GM12878 (cell line): ENCODE data around the gene CAVIN2. TPM values are rescaled to one million over a fixed set of nuclear protein-coding genes. Genes with fewer than 3 reads are reported as not detected.

Source experiments
- ATAC-seq: fragments of 200-7000 bp; cut with Tn5 transposase; 3 replicates; pipeline ENCODE4 v1.9.1; 2020; ENCODE audit warnings: mild to moderate bottlenecking, moderate library complexity
- BruUV-seq: library from RNA; stranded (reverse); fragments of 400-500 nt; replicated peaks from 2 replicates; lab custom pipeline; 2021; lab: Mats Ljungman, UMichigan
- CTCF ChIA-PET: fragments of 300-600 bp; sonication (Branson Sonifier 250); formaldehyde crosslinking; extraction: SDS; loops from one replicate; lab custom pipeline; 2021; ENCODE audit warnings: inconsistent platforms; lab: Yijun Ruan, JAX
- POLR2A ChIA-PET: fragments of 350-600 bp; formaldehyde crosslinking; extraction: SDS; loops from one replicate; lab custom pipeline; 2021; ENCODE audit warnings: inconsistent platforms; lab: Charles Lee
- RAD21 ChIA-PET: fragments of 300-600 bp; sonication (Branson Sonifier 250); formaldehyde crosslinking; loops from one replicate; lab custom pipeline; 2023; ENCODE audit warnings: antibody characterized with exemption; ENCODE audit not compliant: unreplicated experiment; lab: Charles Lee
- SMC1A ChIA-PET: fragments of 300-600 bp; sonication (Branson Sonifier 250); formaldehyde crosslinking; loops from one replicate; lab custom pipeline; 2023; ENCODE audit not compliant: unreplicated experiment, uncharacterized antibody; lab: Charles Lee
- DNase-seq: peaks from one replicate; pipeline ENCODE4 v3.0.0-alpha.2; 2011; ENCODE audit warnings: low read depth, low spot score
- FAIRE-seq: peaks from 3 replicates; lab custom pipeline; 2011; peaks lifted over from hg19 to GRCh38; lab: Jason Lieb, UNC
- H2AFZ ChIP-seq: 2 replicates; pipeline ENCODE4 v1.6.0; 2011; ENCODE audit warnings: low read depth, low read length, control low read depth; ENCODE audit not compliant: control insufficient read depth
- H3K27ac ChIP-seq: 2 replicates; pipeline ENCODE4 v1.5.1; 2011; ENCODE audit warnings: control low read depth; ENCODE audit not compliant: control insufficient read depth, insufficient read depth
- H3K27me3 ChIP-seq, 2 experiments: replicated peaks in 1 of 2; 2 replicates each; pipeline versions ENCODE4 v1.6.0 to v1.6.1; 2011; ENCODE audit warnings: low read length in 1 of 2; ENCODE audit not compliant: control insufficient read depth in 2 of 2, insufficient read depth in 2 of 2
- H3K36me3 ChIP-seq, 2 experiments: 2 replicates each; pipeline ENCODE4 v1.5.1; 2011; ENCODE audit warnings: low read length in 1 of 2; ENCODE audit not compliant: control insufficient read depth in 2 of 2, insufficient read depth in 2 of 2
- H3K4me1 ChIP-seq: 2 replicates; pipeline ENCODE4 v1.6.1; 2011; ENCODE audit warnings: mild to moderate bottlenecking, low read length, moderate library complexity, mixed read lengths; ENCODE audit not compliant: control insufficient read depth, insufficient read depth
- H3K4me2 ChIP-seq: 2 replicates; pipeline ENCODE4 v1.6.0; 2011; ENCODE audit warnings: control low read depth; ENCODE audit not compliant: control insufficient read depth, insufficient read depth
- H3K4me3 ChIP-seq: fragments of 200-600 bp; sonication (generic); 2 replicates; pipeline ENCODE4 v1.5.1; 2016
- H3K79me2 ChIP-seq: 2 replicates; pipeline ENCODE4 v1.6.0; 2011; ENCODE audit warnings: low read length; ENCODE audit not compliant: control insufficient read depth, insufficient read depth
- H3K9ac ChIP-seq: 2 replicates; pipeline ENCODE4 v1.8.0; 2011; ENCODE audit warnings: low read length, control low read depth, mixed read lengths; ENCODE audit not compliant: control insufficient read depth, insufficient read depth
- H3K9me3 ChIP-seq: replicated peaks from 3 replicates; pipeline ENCODE4 v1.5.1; 2011; ENCODE audit warnings: mild to moderate bottlenecking, low read length; ENCODE audit not compliant: control insufficient read depth, insufficient read depth
- H4K20me1 ChIP-seq: 2 replicates; pipeline ENCODE4 v1.6.0; 2011; ENCODE audit not compliant: control insufficient read depth, insufficient read depth
- BACH1 ChIP-seq: fragments of 450-650 bp; IDR thresholded peaks from 2 replicates; pipeline ENCODE4 v1.6.1; 2017; ENCODE audit warnings: mild to moderate bottlenecking, borderline replicate concordance
- BHLHE40 ChIP-seq, 2 experiments: fragments of 450-650 bp in 1 of 2; IDR thresholded peaks; 2 replicates each; pipeline ENCODE4 v1.6.1; 2011 to 2017; ENCODE audit warnings: low read depth in 2 of 2, borderline replicate concordance in 1 of 2, improper control_type of control experiment in 1 of 2, low read length in 1 of 2, mild to moderate bottlenecking in 1 of 2
- EP300 ChIP-seq, 2 experiments: fragments of 150-350 bp in 1 of 2; IDR thresholded peaks; 2 replicates each; pipeline ENCODE4 v1.6.1; 2011 to 2012; ENCODE audit warnings: low read depth in 2 of 2, low read length in 2 of 2, borderline replicate concordance in 1 of 2, improper control_type of control experiment in 1 of 2, inconsistent platforms in 1 of 2; ENCODE audit not compliant: control insufficient read depth in 1 of 2
- FOS ChIP-seq: IDR thresholded peaks from 3 replicates; pipeline ENCODE4 v1.6.1; 2011; ENCODE audit warnings: borderline replicate concordance; ENCODE audit not compliant: insufficient read length; ENCODE audit errors: extremely low read depth
- NKRF ChIP-seq: fragments of 450-650 bp; conservative IDR thresholded peaks from 2 replicates; pipeline ENCODE4 v1.6.1; 2017; ENCODE audit warnings: mild to moderate bottlenecking, moderate library complexity
- SUPT20H ChIP-seq: IDR thresholded peaks from 2 replicates; pipeline ENCODE4 v1.6.1; 2011; ENCODE audit warnings: low read depth, mild to moderate bottlenecking, low read length, moderate library complexity, borderline replicate concordance; ENCODE audit not compliant: control insufficient read depth
- ZBTB11 ChIP-seq: fragments of 450-650 bp; formaldehyde crosslinking; IDR thresholded peaks from 2 replicates; pipeline ENCODE4 v1.5.0; 2022; ENCODE audit warnings: mild to moderate bottlenecking, missing genetic modification characterization
- ZBTB33 ChIP-seq: fragments of 450-650 bp; IDR thresholded peaks from 2 replicates; pipeline ENCODE4 v1.6.1; 2017; ENCODE audit warnings: mild to moderate bottlenecking
- ZNF217 ChIP-seq: fragments of 450-650 bp; IDR thresholded peaks from 2 replicates; pipeline ENCODE4 v1.6.1; 2017; ENCODE audit warnings: antibody characterized with exemption, mild to moderate bottlenecking
- ZNF274 ChIP-seq: IDR thresholded peaks from one replicate; pipeline ENCODE4 v1.8.0; 2011; ENCODE audit not compliant: insufficient read length, insufficient read depth
- ZNF592 ChIP-seq: fragments of 450-650 bp; IDR thresholded peaks from 2 replicates; pipeline ENCODE4 v1.6.1; 2017; ENCODE audit warnings: mild to moderate bottlenecking, moderate library complexity
- WGBS: methylation state at CpG from one replicate; pipeline ENCODE4 v1.1.6; 2016; ENCODE audit warnings: low lambda C conversion rate; ENCODE audit not compliant: insufficient replicate concordance, insufficient coverage; ENCODE audit errors: missing lambda C conversion rate; 5-methylcytosine and 5-hydroxymethylcytosine counted together
- in situ Hi-C: fragments of 300-500 bp; cut with MboI; formaldehyde crosslinking; loops from 9 replicates; pipeline ENCODE4 v1.14.3; 2018; ENCODE audit warnings: mixed read lengths
- intact Hi-C: fragments of 100-400 bp; cut with micrococcal nuclease; formaldehyde crosslinking; loops from one replicate; pipeline ENCODE4 v1.14.2; 2022; ENCODE audit not compliant: unreplicated experiment
- polyA plus RNA-seq, 11 experiments: library from polyadenylated mRNA; depleted of rRNA in 4 of 11; unstranded in 6 of 11; stranded (reverse) in 5 of 11; fragments of >200 nt; fragmentation: Nextera tagmentation in 4 of 11; fragmentation: Illumina TruSeq in 1 of 11; extraction: Ambion mirVana in 4 of 11; extraction: Trizol in 1 of 11; gene quantifications; 1 replicate in 1 of 11; 2 replicates in 10 of 11; pipeline versions ENCODE4 v1.2.1 to v1.2.3, GENCODE V29; 2011 to 2016; ENCODE audit warnings: inconsistent platforms in 2 of 11, missing spikeins in 2 of 11, low read depth in 1 of 11
- total RNA-seq, 4 experiments: library from RNA; depleted of rRNA in 3 of 4; stranded (reverse); fragments of >200 nt in 3 of 4; fragmentation: Illumina TruSeq in 1 of 4; extraction: Trizol in 1 of 4; gene quantifications; 2 replicates each; pipeline versions ENCODE4 v1.2.1 to v1.2.3, GENCODE V29; 2013 to 2021

The CAVIN2 gene
- total and polyA plus RNA-seq, 10 of the 15 experiments (the other 5 are each of a cell fraction or from before 2014, with no cell fraction given): not detected

- H3K27me3 ChIP-seq: peaks cover 0 to 6% of the 10 kb centered on the region in 2 experiments; a peak in 2 of 4 replicates
- H4K20me1 ChIP-seq: no peaks in the 10 kb centered on the region
- H2AFZ ChIP-seq: no peak overlapping the region
- DNase-seq: no peak
- RAD21 ChIA-PET: interaction anchor here (9.9 kb wide), 1 partner anchor 293 kb away, joined by 222 read pairs; no protein-coding TSS in a partner anchor
- 3% methylated on average over 1 of the region's 1 CpG for WGBS
- CTCF ChIA-PET: interaction anchor here (5.8 kb wide), 1 partner anchor 291 kb away, joined by 289 read pairs; no protein-coding TSS in a partner anchor
- H3K79me2 ChIP-seq: no peaks in the 10 kb centered on the region
- no peak overlapping the region for H3K27ac ChIP-seq
- H3K4me1 ChIP-seq: no peaks in the 10 kb centered on the region
- no peaks in the 10 kb centered on the region for H3K36me3 ChIP-seq
- SMC1A ChIA-PET: interaction anchor here (4.5 to 11.4 kb wide), 2 partner anchors 288 to 293 kb away, joined by 45 to 244 read pairs; no protein-coding TSS in a partner anchor
- H3K9me3 ChIP-seq: no peaks in the 10 kb centered on the region
- no TSS peak for BruUV-seq
- POLR2A ChIA-PET: no interaction called here
- in situ Hi-C loops: loop anchor here (5.0 kb wide), 1 partner anchor 295 kb away; no protein-coding TSS in a partner anchor
- no peak for ATAC-seq
- H3K4me2 ChIP-seq: no peak overlapping the region
- intact Hi-C loops: loop anchor here (5.0 kb wide), 3 partner anchors 55 to 420 kb away; no protein-coding TSS in a partner anchor
- no peak overlapping the region for H3K9ac ChIP-seq
- no peak for FAIRE-seq
- H3K4me3 ChIP-seq: no peak overlapping the region
- TF ChIP-seq BACH1: no peak
- no peak for TF ChIP-seq FOS
- TF ChIP-seq ZBTB11: no peak
- TF ChIP-seq ZNF592: no peak
- TF ChIP-seq BHLHE40 (IDR thresholded peaks at IDR 0.05; ENCODE audit: borderline replicate concordance in 1 of 2, low read depth in 2 of 2, low read length in 1 of 2): no peak
- no peak for TF ChIP-seq ZNF274
- TF ChIP-seq ZNF217: no peak
- no peak for TF ChIP-seq EP300 (IDR thresholded peaks at IDR 0.05; ENCODE audit: borderline replicate concordance in 1 of 2, control insufficient read depth in 1 of 2, low read depth in 2 of 2, low read length in 2 of 2)
- no peak for TF ChIP-seq NKRF
- no peak for TF ChIP-seq SUPT20H
- TF ChIP-seq ZBTB33: no peak
Measured at GRCh38 chr2:191867507-191867847, 20.6 kb upstream of the CAVIN2 start.
